ENCODE measurements around the gene HYAL3.

HYAL3 gene

DNA sequence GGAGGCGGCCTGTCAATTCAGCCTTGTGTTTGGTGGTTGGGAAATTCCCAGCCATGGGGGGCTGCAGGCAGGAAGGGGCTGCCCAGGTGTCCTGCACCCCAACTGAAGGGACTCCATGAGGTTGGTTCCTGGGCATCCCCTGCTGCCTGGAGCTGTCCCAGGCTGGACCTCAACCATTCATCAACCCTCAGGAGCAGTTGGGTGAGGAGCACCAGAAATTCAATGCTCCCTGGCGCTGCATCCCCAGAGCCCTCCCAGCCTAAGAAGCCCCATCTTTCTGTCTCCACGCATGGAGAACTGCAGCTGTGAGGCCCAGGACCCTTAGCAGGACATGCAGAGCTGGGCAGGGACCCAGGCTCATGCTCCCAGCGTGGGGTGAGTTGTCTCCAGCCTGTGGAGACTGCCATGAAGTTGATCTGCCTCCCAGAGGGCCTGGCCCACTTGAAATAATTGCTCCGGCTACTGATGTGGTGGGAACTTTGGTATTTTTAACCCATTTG lies 38.2 kb downstream of the HYAL3 start:
- TF ChIP-seq, protein P1, sequence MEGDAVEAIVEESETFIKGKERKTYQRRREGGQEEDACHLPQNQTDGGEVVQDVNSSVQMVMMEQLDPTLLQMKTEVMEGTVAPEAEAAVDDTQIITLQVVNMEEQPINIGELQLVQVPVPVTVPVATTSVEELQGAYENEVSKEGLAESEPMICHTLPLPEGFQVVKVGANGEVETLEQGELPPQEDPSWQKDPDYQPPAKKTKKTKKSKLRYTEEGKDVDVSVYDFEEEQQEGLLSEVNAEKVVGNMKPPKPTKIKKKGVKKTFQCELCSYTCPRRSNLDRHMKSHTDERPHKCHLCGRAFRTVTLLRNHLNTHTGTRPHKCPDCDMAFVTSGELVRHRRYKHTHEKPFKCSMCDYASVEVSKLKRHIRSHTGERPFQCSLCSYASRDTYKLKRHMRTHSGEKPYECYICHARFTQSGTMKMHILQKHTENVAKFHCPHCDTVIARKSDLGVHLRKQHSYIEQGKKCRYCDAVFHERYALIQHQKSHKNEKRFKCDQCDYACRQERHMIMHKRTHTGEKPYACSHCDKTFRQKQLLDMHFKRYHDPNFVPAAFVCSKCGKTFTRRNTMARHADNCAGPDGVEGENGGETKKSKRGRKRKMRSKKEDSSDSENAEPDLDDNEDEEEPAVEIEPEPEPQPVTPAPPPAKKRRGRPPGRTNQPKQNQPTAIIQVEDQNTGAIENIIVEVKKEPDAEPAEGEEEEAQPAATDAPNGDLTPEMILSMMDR (IDR thresholded peaks at IDR 0.05; ENCODE audit: low read depth, low read length) = no peak
- no peak for DNase-seq (ENCODE audit: extremely low read depth, low read depth)

DNA sequence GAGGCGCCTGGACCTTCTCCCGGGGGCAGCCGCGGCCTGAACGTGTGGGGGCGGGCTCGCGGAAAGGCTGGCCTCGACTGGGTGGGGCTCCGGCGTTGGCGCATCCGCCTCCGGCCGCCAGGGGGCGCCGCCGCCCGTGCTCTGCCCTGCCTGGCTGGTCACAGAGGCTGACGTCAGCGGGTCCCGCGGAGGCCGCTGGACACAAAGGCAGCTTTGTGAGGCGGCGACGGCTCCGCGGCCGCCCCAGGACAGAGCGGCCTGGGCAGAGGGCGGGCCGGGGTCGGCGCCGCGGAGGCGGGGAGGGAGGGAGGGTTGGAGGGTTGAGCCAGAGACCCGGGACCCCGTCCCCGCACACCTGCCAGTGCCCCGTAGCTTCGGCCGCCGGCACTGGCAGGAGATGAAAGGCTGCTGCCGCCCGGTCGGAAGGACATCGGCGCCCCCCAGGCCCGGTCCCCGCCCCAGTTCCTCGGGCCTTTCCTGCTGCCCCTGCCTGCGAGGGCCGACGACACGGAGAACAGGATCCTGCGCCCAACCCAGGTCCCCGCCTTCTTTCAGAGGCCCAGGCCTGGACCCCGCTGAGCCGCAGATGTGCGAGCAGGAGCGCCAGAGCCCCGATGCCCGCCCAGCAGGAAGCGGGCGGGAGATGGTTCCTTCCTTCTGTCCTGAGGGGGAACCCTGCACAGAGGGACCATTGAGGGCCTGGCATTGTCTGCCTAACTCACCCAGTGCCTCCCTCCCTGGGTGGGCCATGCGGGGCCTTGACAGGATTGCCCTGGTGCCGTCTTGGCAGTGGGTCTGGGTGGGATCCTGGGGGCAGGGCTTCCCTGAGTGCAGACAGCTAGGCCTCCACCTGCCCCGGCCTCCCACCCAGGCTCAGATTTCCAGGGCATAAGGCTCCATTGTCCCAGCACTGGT lies 38.9 kb downstream of the HYAL3 start:
- TF ChIP-seq, protein P1 (IDR thresholded peaks at IDR 0.05; ENCODE audit: low read depth, low read length) = peak; percentile 65
- DNase-seq (ENCODE audit: extremely low read depth, low read depth) = peak; percentile 72

DNA sequence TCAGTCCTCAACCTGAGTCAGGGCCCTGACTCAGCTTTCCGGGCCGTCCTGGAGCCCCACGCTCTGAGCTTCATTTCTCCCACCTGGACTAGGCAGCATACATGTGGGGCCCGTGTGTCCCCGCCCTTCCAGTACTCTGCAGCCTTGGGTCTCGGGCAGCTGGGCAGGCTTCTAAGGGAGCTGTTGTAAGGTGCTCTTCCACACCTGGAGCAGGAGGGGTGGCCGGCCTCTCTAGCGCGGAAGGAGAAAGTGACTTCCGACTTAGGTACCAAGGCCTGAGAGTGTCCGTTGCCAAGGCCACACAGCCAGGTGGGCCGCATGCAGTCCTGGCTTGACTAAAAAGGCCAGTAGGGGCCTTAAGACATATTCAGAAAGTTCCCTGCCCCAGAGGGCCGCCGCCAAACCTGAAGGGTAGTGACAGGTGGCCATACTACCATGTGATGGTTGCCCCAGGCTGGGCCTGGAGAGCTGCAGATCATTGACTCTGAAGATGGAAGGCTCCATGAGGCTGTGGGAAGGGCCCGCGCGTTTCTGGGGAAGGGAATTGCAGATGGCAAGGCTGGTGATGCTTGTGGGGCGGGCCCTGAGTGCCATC lies 39.7 kb downstream of the HYAL3 start:
- no peak for DNase-seq (ENCODE audit: extremely low read depth, low read depth)
- TF ChIP-seq, protein P1 (IDR thresholded peaks at IDR 0.05; ENCODE audit: low read depth, low read length) = no peak

DNA sequence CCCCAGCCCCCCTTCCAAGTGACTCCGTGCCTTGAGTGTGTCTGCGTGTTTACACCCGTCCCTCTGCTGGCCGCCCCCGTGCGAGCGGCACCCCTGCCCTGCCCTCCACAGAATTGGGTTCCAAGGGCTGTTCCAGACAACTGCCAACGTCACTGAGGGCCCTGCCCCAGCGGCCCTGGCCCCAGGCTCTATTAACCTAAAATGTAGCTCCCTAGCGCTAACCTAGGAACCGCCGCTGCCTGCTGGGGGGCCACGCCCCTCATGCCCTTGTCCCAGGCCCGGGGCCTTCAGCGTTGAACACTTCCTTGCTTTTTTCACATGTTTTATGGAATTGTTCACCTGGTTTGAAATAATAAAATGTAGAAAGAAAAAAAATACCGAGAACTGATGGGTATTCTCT lies 40.2 kb downstream of the HYAL3 start:
- DNase-seq (ENCODE audit: extremely low read depth, low read depth) = no peak
- TF ChIP-seq, protein P1 (IDR thresholded peaks at IDR 0.05; ENCODE audit: low read depth, low read length) = no peak

DNA sequence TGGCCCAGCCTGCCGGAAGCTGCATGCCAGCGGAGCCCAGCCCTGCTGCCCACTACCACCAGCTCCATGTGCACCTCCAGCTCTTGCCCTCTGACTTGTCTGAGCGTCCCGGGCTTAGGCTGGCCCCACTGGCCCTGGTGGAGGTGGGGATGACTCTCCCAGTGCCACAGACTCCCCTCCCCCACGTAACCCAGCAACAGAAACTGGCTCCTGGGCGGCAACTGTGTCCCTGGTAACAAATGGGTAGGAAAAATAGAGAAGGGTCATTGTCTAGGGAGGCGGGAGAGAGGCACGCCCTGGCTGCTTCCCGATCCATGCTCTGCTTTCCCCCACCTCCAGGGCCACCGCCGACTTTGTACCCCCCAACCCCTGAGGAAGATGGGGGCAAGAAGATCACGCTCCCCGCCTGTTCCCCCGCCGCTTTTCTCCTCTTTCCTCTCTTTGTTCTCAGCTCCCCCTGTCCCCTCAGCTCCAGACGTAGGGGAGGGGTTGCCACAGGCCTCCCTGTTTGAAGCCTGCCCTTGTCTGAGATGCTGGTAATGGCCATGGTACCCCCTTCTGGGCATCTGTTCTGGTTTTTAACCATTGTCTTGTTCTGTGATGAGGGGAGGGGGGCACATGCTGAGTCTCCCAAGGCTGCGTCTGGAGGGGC lies 41.0 kb downstream of the HYAL3 start:
- TF ChIP-seq, protein P1 (IDR thresholded peaks at IDR 0.05; ENCODE audit: low read depth, low read length) = no peak
- DNase-seq (ENCODE audit: extremely low read depth, low read depth) = no peak

DNA sequence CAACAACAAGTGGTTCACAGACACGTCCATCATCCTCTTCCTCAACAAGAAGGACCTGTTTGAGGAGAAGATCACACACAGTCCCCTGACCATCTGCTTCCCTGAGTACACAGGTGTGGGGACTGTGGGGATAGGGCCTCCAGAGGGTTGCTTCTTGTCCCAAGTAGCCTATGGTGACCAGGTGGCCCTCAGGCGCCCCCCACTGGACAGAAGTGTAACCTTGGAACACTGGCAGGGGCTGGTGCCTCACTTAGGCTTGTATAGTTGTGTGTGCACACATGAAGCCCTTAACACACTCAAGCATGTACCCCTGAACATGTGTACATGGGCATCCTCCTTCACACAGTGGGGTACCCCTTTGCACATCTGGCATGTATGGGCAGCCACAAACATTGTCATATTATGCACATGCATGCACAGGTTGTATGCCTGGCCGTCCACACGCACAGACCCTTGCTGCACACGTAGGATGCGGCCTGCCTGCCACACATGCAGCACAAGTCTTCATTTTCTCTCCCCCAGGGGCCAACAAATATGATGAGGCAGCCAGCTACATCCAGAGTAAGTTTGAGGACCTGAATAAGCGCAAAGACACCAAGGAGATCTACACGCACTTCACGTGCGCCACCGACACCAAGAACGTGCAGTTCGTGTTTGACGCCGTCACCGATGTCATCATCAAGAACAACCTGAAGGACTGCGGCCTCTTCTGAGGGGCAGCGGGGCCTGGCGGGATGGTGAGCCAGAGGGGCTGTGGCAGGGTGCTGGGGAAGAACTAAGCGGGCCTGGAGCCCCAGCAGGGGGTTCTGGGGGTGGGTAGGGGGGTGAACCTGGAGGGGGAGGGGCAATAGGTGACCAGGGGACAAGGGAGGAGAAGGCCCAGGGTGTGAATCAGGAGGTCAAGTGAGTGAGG lies 42.0 kb downstream of the HYAL3 start:
- no peak for DNase-seq (ENCODE audit: extremely low read depth, low read depth)
- TF ChIP-seq, protein P1 (IDR thresholded peaks at IDR 0.05; ENCODE audit: low read depth, low read length) = peak; percentile 55

Data from AG09319 (cell line).